Measurements from ENCODE around the gene GPR179.
A peak's percentile ranks its signal among the peaks of the same experiment; 100 is the strongest.

The GPR179 gene

DNA sequence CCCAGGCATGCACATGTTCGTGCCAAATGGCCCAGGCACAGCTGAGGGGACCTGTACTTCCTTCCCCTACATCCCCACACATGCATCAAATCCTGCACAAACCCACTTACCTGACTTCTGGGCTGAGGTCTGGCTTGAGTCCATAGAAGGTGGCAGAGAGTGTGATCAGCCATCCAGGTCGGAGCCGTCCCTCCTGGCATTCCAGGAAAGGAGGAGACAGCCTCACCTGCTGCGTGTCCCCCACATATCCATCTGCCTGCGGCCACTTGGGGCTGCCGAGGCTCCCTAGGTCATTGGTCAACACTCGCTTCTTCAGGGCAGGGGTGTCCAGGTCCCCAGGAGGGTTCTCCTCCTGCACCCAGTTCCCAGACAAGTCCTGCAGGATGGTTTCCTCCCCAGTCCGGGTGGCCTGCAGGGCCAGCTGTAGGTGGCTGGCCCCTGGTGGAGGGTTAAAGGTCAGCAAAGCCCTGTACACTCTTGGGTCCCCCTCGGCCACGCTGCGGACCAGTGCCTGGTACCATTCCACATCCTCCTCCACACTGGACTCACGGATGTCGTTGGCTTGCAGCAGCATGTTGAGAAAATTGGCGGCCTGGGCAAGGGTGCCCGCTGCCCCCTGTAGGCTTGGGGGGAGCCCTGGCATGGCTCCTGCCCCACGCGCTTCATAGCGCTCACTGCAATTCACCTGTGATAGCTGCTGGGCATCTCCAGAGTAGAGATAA is 709 bp downstream of the GPR179 start:
- no peak for DNase-seq

DNA sequence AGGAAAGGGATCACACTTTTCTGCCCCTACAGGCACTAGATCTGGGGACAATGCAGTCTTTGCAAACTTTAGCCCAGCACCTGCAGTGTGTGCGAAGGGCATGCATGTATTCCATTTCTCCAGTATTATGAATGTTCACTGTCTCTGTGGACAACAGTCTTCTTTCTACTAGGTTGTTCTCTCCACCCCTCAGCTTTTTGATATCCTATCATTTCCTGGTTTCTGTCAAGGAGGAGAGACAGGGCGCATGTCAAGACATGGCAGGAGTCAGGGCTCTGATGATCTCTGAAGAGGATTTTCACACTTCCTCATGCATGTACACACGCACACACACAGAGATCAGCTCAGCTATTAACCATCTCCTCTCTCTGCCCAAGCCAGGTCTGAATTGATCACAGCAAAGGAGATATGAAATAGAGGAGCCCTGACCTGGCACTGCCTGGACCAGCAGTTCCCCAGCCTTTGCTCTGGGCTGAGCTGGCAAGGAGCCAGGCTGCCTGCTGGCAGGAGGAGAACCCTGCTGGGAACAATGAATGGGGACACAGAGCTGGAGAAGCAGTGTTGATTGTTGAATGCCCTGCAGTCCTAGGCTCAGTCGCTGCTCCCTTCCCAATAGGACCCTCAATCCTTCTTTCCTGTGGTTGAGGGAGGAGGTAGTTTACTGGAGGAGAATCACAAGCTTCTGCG is 2.6 kb downstream of the GPR179 start:
- DNase-seq = peak; percentile 30

DNA sequence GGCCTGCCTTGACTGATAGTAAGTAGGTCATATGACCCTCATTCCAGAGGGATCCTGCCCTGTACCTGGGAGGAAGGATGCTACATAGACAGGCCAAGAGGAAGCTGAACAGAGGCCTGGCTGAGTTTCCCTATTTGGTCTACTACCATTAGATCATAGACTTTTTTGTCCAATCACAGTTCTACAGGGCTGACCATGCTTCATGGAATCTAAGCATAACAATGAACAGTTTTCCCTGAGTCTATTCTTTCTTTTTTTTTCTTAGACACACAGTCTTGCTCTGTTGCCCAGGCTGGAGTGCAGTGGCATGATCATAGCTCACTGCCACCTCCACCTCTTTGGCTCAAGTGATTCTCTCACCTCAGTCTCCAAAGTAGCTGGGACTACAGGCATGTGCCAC is 3.9 kb downstream of the GPR179 start:
- peak; percentile 29 for DNase-seq

DNA sequence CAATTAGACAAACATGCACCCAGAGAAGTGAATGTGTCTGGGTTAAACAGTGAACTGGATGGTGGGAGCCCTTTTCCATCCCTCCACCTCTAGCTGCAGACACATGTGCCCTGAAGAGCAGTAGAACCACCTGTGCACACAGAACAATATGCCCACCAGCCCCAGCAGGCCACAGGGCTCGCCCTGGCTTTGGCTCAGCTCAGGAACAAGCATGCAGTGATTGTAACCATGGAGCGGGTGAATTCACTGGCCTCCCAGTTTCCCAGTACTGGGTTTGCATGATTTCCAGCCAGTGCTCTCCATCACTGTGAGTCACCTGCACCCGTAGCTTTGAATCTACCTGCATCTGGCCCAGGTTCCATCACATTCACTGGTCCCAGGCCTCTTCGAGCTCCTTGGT is 5.2 kb downstream of the GPR179 start:
- DNase-seq = no peak

DNA sequence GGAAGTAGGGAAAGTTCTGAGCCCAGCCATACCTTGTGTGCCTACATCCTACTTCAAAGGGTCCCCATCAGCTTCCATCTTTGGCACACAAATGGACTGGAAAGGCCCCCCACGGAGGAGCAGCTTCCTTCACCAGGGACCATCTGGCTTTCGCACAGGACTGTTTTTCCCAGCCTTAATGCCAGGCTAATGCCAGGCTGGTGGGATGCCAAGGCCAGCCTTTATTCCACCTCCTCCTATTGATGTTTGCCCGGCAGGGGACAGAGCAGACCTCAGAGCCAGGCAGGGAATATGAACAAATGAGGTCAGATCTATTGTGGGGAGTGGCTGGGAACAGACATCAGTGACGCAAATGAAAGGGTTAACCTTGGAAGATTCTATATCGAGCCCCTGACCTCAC is 5.7 kb downstream of the GPR179 start:
- no peak for DNase-seq

DNA sequence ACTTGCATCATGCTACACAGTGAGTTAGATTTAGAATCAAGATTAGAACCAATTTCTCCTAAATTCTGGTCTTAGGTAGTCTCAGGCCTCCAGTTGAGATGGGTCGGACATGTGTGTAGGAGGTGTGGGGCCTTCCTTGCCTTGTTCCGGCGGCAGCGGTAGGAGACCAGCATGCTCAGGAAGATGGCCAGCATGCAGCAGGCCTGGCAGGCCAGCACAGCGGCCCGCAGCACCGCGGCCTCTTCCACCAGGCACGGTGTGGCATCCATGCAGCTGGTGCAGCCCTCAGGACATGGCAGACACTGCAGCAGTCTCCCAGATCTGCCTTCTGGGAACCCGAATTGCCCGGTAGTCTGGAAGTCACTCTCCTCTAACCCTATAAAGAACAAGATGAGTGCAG is 6.9 kb downstream of the GPR179 start:
- DNase-seq = no peak

DNA sequence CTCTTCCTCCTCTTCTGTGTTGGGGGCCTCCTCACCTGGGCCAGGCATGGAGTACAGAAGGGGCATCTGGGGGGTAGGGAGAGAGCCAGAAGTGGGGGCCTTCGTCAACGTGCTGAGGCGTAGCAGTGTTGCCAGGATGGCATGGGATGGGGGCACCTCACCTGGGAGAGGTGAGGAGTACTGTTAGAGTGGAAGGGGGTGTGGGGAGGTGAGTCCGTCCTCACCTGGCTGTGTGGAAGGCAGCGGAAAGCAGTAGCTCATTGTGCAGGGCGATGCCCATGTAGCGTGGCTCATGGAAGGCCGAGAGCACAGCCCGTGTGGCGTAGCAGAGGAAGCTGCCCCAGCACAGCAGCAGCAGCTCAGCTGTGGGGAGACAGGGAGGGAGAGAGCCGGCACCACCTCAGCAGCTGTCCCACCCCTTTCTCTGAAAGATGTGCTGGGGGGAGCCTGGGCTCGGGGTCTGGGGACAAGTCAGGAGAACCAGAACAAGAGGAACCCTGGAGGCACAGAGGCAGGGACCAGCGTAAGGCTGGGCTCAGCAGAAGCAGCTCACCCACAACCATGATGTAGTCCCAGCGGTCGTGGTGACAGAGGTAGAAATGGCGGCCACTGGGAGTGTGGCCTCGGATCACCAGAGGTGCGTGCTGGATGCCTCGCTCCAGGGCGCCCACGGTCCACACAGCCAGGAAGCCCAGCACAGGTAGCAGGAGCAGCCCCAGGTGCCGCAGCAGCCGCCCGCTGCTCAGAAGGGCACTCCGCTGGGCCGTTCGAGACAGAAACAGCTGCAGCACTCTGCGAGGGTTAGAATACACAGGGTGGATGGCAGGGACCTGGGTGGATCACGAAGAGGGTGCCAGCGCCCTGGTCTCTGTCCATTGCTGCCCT is 9.0 kb downstream of the GPR179 start:
- no peak for DNase-seq

DNA sequence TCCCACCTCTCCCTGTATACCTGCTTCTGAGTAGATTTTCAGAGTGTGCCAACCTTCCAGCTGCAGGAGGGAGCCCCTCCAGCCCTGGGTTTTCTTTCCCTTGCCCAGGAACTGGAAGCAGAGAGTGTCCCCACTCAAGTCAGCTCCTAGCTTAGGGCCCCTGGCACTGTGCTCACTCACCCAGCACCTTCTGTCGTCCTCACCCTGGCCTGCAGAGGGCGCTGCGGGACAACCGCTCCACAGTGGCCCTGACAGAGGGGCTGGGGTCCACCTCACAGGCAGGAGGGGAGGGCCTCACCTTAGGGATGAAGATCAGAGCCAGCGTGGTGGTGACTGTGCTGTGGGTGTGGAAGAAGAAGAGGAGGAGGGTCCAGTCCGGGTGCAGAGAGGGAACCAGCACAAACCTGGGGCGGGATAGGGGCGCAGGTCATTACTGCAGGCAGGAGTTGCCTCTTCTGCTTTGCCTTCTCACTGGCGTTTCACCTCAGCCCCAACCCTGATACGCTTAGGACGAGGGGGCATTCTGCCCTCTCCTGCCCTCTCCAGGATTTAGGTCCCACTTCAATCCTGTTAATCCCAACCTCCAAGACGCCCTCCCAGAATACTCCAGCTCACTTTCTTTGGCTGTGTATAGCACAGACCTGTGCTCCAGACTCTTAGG is 10.0 kb downstream of the GPR179 start:
- DNase-seq = peak; percentile 15

DNA sequence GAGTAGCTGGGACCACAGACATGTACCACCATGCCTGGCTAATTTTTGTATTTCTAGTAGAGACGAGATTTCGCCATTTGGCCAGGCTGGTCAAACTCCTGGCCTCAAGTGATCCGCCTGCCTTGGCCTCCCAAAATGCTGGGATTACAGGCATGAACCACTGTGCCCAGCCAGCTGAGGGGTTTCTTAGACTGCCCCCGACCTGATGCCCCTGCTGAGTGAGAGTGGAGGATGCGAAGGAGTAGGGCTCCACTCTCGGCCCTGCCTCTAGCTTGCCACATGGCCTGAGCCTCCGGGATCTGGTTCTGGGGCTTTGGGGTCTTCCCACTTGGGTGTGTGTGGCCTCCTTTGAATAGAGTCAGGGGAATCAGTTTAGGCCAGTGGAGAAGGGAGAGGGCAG is 11.0 kb downstream of the GPR179 start:
- DNase-seq = no peak

DNA sequence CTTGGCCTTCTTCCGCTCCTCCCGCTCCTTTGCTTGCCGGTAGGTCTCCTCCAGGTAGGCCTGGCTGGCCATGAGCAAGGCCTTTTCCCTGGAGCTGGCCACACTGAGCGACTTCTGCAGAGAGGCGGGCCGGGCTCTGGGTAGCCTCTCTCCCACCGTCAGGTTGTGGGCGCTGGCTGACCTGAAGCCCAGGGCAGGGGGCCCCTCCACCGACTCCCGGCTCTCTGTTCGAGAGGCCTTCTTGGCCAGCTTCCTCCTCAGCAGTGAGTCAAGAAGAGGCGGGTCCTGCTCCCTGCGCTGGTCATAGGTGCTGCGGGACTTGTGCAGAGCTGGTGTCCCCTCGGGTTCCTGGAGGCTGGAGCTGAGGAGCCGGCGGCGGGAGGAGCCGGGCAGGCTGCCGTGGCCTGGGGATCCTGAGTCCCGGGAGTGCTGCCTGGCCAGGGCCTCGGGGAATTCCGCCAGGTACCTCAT is 12.8 kb downstream of the GPR179 start:
- DNase-seq = no peak

DNA sequence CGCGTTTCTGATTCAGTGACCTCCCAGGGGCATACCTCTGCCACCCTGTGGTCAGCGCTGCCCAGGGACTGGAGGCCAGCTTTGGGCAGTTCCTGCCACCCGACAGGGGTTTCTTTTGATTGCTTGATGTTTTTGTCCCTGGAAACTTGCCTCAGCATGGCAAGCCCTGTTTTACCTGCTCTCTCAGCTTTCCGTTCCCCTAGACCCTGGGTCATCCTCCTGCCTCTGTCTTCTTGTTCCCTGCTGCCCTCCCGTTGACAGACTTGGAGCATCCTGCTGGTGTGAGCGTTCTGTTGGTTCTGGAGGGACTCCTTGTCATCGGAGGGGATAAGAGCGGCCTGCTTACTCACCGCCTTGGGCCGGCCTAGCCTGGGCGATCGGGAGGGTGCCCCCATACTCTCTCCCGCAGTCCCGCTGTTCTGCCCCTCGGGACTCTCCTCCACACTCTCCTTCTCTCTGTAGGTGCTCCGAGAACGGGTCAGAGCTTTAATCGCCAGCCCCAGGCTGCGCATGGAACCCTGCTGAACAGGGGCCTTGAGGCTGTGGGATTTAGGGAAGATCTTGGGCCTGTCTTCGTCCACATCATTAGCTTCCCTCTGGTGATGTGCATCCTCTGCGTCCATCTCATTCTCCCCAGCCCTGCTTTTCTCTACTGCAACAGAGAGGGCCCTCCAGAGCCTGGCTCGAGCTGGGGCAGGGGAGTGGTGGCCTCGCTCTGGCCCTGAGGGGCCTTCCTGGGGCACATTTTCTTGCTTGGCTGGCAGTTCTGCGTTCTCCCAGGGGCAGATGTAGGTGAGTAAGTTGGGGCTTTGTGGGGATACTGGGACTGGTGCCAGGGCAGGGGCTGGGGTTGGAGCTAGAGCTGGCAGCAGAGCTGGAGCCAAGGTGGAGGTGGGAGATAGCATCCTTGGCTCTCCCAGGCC is 13.7 kb downstream of the GPR179 start:
- DNase-seq = no peak

DNA sequence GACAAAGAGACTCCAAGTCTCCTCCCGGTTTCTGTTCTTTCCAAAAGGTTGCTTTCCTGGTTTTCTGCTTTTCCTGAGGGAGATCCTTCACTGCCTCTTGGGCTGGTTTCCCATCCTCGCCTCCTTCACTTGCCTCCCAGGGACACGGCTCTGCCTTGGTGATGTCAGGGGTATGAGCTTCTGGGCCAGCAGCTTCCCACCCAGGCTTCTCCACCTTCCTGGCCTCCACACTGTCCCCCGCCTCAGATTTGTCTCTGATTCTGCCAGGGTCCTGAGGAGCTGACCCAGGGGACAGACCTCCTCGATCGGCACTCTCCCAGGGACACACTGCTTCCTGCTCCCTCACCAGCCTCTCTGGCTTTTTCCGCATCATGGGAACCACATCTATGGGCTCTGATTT is 14.5 kb downstream of the GPR179 start:
- no peak for DNase-seq

DNA sequence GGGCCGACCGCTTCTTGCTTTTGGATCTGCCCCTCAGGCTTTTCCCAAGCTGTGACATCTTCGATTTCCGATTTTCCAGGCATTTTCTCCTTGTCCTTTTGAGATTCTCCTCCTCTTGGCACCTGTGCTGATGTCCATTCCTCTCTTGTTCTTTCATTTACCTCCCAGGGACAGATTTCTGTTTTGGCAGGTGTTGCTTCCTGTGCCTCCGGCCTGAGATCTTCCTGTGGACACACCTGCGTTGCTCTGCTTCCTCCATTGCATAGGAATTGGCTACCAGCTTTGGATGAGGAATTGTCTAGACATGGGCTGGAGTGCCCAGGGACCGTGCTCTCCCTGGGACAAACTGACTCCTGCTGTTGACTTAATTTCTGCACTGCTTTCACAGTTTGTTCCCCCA is 15.1 kb downstream of the GPR179 start:
- no peak for DNase-seq

DNA sequence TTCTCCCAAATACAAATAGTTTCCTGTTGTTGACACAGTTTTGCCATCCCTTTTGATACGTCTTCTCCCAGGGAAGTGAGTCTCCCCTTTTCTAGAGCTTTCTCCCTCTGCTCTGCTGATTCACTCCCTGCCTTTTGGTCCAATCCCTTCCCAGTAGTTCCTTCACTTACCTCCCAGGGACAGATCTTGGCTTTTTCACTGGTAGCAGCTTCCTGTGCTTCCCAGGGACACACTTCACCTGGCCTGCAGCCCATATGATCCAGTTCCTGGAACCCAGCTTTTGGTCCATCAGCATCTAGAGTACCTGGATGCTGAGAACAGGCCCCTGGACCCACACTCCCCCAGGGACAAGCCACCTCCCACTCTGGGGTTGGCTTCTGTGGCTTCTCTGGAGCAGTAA is 15.8 kb downstream of the GPR179 start:
- DNase-seq = no peak

DNA sequence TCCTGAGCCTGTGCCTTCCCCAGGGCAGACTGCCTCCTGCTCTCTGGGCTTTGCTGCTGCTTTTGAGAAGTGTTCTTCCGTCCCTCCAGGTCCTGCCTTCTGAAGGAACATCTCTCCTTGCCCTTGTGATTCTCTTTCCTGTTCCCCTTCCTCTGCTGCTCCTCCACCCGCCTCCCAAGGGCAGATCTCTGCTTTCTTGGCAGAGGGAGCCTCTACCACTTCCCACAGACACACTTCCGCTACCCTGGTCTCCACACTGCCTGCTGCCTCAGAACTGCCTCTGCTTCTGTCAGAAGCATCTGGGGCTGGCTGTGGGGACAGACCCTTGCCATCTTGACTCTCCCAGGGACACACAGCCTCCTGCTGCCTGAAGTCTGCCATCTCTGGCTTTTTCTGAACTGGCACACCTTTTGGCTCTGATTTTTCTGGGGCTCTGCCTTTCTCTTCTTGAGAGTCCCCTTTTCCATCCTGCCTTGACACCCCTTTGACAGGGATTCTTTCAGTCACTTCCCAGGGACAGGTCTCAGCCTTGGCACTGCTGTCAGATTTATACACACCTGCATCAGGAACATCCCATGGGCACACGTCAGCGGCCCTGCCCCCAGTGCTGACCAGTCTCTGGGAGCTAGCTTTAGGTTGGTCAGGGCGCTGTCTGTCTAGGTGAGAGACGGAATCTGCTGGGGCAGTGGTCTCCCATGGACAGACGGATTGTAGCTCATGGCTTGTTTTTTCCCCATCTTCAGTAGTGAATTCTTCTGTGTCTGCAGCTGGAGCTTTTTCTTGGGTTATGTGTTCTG is 16.6 kb downstream of the GPR179 start:
- DNase-seq = no peak

DNA sequence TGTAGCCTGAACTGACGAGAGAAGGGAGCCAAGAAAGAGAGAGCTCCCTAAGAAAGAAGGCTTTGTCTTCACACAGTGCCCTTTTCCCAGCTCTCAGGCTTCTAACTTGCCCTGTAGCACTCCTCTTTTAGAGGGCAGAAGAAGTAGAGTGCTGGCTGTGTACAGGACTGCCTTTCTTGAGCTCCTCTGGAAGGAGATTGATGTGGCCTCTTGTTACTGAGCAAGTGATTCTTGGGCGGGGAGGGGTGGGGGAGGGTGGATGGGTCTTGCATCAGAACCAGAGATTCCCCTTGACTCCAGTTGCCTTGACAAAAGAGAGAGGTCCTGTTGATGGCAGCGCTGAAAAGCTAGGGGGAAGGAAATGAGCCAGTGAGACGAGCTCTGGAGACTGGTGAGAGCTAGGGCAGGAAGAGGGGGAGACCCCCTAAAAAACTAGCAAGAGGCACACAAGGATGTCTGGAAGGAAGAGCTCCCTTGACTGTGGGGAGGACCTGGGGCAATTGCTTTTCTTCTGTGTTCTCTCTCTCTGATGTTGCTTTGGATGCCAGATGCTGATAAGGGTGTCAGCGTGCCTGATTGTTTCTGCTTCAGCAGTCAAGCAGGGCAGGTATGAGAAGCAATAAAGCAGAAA is 18.4 kb downstream of the GPR179 start:
- no peak for DNase-seq

DNA sequence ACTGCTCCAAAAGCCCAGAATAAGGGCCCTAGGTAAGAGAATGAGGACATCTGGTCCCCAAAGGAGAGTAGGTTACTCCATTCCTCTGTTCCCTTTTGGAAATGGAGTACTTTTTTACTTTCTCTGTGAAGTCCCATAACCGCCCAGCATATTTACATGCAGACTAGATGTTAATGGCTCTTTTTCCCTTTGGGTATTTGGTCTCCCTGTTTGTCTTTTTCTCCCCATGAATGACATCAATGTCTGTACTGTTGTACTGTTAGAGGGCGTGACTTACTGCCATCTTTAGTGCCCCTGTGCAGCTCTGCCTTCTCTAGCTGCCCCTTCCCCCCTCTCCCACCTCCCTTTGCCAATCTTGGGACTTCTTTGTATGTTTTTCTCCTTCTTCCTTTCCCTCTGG is 19.0 kb downstream of the GPR179 start:
- DNase-seq = no peak

DNA sequence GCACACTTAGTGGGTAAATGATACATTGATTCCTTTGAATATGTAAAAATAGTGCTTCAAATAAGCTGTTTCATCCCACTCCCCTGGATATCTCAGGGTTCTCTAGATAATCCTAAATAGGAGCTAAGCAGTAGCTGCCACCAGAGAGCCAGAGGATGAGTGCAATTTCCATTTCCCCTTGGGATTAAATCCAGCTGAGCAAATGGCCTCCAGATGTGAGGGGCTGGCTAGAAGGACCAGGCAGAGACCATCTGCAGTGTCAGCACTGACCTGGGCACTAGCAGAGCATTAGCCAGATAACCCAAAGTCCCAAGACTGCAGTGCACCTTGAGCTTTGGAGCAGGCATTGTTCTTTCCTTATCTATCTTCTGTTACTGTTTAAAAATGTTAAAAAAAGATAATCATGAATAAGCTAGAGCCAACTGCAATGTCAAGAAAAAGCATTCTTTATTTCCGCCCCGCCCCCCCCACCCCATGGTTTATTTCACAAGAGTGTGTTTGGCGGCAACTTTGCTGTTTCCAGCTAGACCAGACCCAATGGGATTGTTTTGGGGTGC is 19.5 kb downstream of the GPR179 start:
- DNase-seq = no peak

DNA sequence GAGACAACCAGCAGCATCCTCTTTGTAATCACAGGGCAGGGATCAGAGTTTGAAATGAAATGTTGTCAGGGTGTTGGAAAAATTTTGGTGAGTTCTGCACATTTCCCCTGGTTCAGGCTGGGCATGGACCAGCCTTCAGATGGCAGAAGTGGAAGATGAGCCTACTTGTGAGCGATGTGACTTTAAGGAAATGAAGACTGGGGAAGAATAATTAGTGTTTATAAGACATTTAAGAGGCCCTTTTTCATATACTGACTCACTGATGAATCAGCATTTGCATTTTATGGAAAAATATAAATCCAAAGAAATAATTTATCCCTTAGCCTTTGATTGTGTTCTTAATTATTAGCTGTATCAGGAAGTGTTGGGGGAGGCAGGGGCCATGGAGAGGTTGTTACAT is 20.9 kb downstream of the GPR179 start:
- no peak for DNase-seq
